BJ (cell line): ENCODE results near the gene PHTF2. TPM values are rescaled to one million over a fixed set of nuclear protein-coding genes. Genes with fewer than 3 reads are reported as not detected.

Experiments used
- CTCF ChIA-PET: fragments of 350-600 bp; formaldehyde crosslinking; extraction: SDS; loops from one replicate; lab custom pipeline; 2021; ENCODE audit warnings: antibody characterized with exemption, inconsistent platforms; lab: Yijun Ruan, JAX
- POLR2A ChIA-PET: fragments of 300-600 bp; sonication (Branson Sonifier 250); formaldehyde crosslinking; extraction: SDS; loops from one replicate; lab custom pipeline; 2021; ENCODE audit warnings: antibody characterized with exemption; lab: Charles Lee
- DNase-seq: peaks from one replicate; pipeline ENCODE4 v3.0.0-alpha.2; 2011; ENCODE audit warnings: low read depth
- H3K27me3 ChIP-seq: 2 replicates; pipeline ENCODE4 v1.6.0; 2011; ENCODE audit warnings: low read length; ENCODE audit not compliant: control insufficient read depth, insufficient read depth
- H3K36me3 ChIP-seq: 2 replicates; pipeline ENCODE4 v1.5.1; 2011; ENCODE audit warnings: low read length; ENCODE audit not compliant: control insufficient read depth, insufficient read depth
- H3K4me3 ChIP-seq: 2 replicates; pipeline ENCODE4 v1.5.1; 2011; ENCODE audit warnings: low read depth, mild to moderate bottlenecking, control low read depth, low read length
- polyA plus RNA-seq: library from polyadenylated mRNA; depleted of rRNA; stranded (reverse); fragments of >200 nt; gene quantifications from 2 replicates; pipeline ENCODE4 v1.2.3, GENCODE V29; 2011
- TF ChIP-seq, protein P1 (sequence below): IDR thresholded peaks from 2 replicates; pipeline ENCODE4 v1.5.1; 2011; ENCODE audit warnings: low read depth, mild to moderate bottlenecking, control low read depth, inconsistent platforms, low read length, moderate library complexity; ENCODE audit not compliant: insufficient read depth

PHTF2 gene
- polyA plus RNA-seq, 1 experiment, result 27.8 TPM

DNA sequence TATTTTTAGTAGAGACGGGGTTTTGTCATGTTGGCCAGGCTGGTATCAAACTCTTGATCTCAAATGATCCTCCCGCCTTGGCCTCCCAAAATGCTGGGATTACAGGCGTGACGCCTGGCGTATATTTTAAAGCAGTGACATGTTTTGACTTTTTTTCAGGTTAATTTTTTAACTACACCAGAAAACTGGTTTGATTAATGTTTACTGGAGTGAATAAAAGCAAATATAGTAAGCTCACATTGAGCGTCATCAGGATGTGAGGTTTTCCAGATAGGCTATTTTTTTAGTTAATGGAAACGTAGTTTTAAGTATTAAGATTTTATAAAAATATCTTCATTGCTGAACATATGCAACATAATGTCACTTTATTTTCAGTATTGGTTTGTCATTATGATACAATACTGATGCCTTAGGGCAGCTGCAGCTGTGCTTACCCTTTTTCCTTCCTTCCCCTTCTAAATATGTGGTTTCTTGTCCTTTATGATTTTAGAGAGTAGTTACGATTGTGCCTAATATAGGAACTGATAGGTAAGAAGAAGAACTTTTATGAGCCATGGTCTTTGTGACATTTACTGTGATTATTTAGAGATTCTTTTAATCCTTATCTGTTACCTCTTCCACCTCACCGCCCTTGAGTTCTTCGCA lies 37.6 kb upstream of the PHTF2 start:
- CTCF ChIA-PET, result interaction anchor here (0.7 to 2.7 kb wide), 7 partner anchors 8 to 110 kb away, joined by 3 to 26 read pairs (median 5); partner anchors contain the start of genes PHTF2, RSBN1L and TMEM60
- DNase-seq, result no peak
- H3K27me3 ChIP-seq, result no peaks in the 10 kb centered on the region
- TF ChIP-seq, protein P1, sequence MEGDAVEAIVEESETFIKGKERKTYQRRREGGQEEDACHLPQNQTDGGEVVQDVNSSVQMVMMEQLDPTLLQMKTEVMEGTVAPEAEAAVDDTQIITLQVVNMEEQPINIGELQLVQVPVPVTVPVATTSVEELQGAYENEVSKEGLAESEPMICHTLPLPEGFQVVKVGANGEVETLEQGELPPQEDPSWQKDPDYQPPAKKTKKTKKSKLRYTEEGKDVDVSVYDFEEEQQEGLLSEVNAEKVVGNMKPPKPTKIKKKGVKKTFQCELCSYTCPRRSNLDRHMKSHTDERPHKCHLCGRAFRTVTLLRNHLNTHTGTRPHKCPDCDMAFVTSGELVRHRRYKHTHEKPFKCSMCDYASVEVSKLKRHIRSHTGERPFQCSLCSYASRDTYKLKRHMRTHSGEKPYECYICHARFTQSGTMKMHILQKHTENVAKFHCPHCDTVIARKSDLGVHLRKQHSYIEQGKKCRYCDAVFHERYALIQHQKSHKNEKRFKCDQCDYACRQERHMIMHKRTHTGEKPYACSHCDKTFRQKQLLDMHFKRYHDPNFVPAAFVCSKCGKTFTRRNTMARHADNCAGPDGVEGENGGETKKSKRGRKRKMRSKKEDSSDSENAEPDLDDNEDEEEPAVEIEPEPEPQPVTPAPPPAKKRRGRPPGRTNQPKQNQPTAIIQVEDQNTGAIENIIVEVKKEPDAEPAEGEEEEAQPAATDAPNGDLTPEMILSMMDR, result no peak
- H3K36me3 ChIP-seq, result no peaks in the 10 kb centered on the region
- POLR2A ChIA-PET, result no interaction called here
- H3K4me3 ChIP-seq, result no peak overlapping the region

DNA sequence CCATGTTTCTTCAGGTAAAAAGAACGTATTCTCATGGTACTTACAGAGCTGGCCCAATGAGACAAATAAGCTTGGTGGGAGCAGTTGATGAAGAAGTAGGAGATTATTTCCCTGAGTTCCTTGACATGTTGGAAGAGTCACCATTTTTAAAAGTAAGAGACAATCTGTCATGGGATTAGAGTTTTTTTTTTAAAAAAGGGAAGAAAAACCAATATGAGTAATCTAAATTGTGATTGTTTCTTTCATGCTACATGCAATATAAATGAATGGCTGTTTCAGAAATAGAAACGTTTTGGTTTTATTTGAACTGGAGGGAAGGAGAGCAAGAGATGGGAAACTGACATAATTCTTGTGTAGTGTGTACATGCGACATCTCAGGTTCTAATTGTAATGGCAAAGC lies 33.1 kb upstream of the PHTF2 start:
- TF ChIP-seq, protein P1, result no peak
- POLR2A ChIA-PET, result no interaction called here
- Histone ChIP-seq H3K4me3 (no peak overlapping the region), H3K36me3 (0 out of 2 replicates have a peak, but pooled peaks cover 1% of the 10 kb centered on the region), H3K27me3 (no peaks in the 10 kb centered on the region)
- no peak for DNase-seq
- CTCF ChIA-PET, result interaction anchor here (0.6 to 2.1 kb wide), 3 partner anchors 14 to 115 kb away, joined by 3 to 9 read pairs (median 3); no protein-coding TSS in a partner anchor

DNA sequence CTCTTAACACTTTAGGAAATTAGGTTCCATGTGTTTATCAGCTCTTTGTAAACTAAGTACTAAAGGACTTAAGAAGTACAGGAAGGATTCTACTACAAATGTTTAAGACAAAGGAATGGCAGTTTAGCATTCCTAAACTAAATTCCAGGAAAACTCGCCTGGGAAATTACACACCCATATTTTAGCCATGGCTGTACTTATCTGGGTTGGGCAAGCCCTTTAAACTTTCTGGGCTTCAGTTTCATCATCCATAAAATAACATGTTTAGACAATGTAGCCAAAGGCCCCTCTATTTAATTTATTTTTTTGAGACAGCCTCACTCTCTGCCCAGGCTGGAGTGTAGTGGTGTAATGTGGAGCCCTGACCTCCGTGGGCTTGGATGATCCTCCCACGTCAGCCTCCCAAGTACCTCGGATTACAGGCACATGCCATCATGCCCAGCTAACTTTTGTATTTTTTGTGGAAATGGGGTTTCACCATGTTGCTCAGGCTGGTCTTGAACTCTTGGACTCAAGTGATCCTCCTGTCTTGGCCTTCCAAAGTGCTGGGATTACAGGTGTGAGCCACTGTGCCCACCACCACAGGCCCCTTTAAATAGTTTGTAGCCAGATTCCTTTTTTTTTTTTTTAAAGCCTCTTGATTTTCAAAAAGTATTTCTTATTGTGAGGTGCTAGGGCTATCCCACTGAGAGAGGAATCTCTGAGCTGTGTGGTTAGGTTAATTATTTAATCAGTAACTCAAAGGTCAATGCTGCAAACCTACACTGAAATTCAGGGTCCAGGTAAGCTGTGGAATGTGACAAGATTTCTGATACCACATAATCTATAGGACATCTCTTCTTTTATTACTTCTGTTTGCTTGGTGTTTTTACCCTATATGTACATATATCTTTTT lies 32.4 kb upstream of the PHTF2 start:
- TF ChIP-seq, protein P1, result no peak
- no peaks in the 10 kb centered on the region for H3K27me3 ChIP-seq
- ChIA-PET CTCF (interaction anchor here (0.6 to 2.1 kb wide), 3 partner anchors 13 to 116 kb away, joined by 3 to 9 read pairs (median 3); no protein-coding TSS in a partner anchor), POLR2A (no interaction called here)
- H3K4me3 ChIP-seq, result no peak overlapping the region
- 0 out of 2 replicates have a peak, but pooled peaks cover 1% of the 10 kb centered on the region for H3K36me3 ChIP-seq
- no peak for DNase-seq

DNA sequence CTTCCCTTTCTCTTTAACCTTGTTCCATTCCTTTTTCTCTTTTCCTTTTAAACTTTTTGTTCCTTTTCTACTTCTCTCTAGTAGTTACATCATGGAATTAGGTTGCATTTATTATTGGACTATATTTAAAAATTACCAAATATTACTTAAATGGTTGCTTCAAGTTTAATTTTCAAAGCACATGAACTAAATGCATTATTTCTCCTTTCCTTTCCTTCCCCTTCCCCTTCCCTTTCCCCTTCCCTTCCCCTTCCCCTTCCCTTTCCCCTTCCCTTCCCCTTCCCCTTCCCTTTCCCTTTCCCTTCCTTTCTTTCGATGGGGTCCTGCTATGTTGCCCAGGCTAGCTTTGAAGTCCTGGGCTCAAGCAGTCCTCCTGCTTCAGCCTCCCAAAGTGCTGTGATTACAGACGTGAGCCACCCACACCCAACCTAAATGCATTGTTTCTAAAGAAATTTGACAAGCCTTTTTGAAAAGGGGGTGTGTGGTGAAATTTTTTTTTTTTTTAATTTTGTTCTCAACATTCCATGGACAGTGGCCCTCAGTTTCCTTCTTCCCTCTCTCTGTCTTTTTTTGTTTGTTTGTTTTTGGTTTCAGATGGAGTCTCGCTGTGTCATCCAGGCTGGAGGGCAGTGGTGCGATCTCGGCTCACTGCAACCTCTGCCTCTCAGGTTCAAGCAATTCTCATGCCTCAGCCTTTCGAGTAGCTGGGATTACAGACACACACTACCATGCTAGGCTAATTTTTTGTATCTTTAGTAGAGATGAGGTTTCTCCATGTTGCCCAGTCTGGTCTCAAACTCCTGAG lies 31.6 kb upstream of the PHTF2 start:
- ChIA-PET CTCF (interaction anchor here (0.6 to 2.1 kb wide), 2 partner anchors 115 to 367 kb away, joined by 3 to 9 read pairs; no protein-coding TSS in a partner anchor), POLR2A (no interaction called here)
- Histone ChIP-seq H3K27me3 (no peaks in the 10 kb centered on the region), H3K36me3 (0 out of 2 replicates have a peak, but pooled peaks cover 1% of the 10 kb centered on the region), H3K4me3 (no peak overlapping the region)
- TF ChIP-seq, protein P1, result no peak
- DNase-seq, result no peak
